ENCODE measurements around the gene CTNNA2.

Gene CTNNA2

GRCh38 chr2:79789811-79790210 is 277.0 kb downstream of the CTNNA2 start:
- no peak for DNase-seq (ENCODE audit: low spot score)

GRCh38 chr2:79792090-79792489 is 279.2 kb downstream of the CTNNA2 start:
- no peak for DNase-seq (ENCODE audit: low spot score)

DNA sequence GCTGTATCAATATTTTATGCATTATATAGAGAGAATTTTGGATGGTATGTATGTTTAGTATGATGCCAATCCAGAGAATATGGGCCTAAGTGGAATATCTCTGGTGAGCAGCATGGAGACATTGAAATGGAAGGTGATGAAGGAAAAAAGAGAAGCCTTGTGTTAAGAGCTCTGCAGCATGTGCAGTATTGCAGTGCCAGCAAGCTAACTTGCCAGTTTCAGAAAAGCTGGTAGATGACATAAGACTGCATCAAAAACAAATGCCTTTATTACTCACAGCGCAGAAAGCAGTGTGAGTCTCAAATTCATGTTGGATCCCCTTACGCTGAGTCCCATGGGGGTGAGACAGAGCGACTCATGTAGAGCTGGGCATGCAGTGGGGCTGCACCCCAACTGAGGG is 280.2 kb downstream of the CTNNA2 start:
- DNase-seq (ENCODE audit: low spot score): no peak

DNA sequence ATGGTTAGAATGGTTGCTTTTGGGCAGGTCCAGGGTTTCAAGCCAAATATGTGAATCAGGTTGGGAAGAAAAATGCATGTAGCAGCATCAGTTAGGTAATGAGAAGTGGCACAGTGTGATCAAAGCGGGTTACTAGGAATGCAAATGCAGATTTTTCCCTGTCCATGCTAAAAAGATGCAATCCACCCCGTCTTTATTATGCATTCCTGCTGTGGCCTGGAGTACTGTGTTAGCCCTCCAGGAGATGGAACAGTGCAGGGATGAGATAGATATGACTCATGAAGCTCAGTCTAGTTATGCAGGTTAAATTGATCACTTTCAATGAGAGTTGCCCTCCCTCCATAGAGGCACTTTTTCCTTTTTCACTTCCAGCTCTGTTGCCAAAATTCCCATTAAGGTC is 283.8 kb downstream of the CTNNA2 start:
- DNase-seq (ENCODE audit: low spot score): no peak

GRCh38 chr2:79798776-79799175 is 285.9 kb downstream of the CTNNA2 start:
- no peak for DNase-seq (ENCODE audit: low spot score)

- no peak for DNase-seq (ENCODE audit: low spot score)
These were observed 286.9 kb downstream of the CTNNA2 start for GRCh38 chr2:79799729-79800128.

- DNase-seq (ENCODE audit: low spot score): no peak
These were observed 288.2 kb downstream of the CTNNA2 start for GRCh38 chr2:79801082-79801481.

DNA sequence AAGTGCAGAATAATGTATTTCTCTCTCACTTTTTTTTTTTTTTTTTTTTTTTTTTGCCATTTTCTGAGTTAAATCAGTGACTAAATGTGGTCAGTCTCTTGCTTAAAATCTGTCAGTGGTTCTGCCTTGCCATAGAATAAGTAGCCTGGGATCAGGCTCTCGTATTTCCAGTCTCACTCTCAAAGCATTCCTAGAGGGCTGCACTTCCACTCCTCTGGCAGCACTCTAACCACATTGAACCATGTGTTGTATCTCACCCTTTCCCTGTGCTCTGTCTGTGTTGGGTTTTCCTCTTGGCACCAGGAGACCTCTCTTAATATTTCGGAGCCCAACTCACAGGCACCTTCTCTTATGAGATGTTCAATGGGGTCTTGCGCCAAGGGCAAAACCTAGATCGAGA is 304.4 kb downstream of the CTNNA2 start:
- DNase-seq (ENCODE audit: low spot score): no peak

DNA sequence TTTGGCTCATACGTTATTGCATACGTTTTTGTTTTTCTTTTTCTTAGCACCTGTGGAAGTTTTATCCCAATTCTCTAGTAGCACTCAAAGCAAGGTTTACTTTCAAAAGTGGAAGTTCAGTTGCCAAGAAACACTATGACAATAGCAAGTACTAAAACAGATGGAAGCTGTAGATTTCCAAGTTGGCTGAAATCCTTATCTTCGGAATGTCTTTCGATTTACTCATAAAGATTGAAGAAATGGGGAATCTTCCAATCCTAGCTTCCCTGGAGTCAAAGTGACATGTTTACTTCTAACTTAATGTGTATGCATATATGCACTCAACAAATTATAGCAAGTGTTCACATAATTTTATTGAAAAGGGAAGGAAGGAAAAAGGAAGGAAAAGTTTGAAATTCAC is 307.4 kb downstream of the CTNNA2 start:
- DNase-seq (ENCODE audit: low spot score): no peak

DNA sequence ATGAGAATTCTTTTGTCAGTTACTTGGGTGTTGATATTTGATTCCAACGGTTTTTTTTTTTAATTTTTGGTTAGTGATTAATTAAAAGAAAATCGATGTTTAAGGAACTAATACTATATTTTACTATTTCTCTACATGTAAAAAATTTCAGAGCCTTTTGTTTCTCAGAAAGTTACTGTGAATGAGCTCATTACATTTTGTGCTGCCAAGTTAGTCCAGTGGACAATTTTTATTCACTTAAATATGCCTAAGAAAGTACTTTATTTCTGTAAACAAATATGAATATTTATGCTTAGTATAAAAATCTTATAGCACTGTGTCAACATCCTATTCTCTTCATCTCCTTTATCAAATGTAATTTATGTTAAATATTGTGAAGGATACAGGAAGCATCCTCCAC is 309.3 kb downstream of the CTNNA2 start:
- DNase-seq (ENCODE audit: low spot score): no peak

DNA sequence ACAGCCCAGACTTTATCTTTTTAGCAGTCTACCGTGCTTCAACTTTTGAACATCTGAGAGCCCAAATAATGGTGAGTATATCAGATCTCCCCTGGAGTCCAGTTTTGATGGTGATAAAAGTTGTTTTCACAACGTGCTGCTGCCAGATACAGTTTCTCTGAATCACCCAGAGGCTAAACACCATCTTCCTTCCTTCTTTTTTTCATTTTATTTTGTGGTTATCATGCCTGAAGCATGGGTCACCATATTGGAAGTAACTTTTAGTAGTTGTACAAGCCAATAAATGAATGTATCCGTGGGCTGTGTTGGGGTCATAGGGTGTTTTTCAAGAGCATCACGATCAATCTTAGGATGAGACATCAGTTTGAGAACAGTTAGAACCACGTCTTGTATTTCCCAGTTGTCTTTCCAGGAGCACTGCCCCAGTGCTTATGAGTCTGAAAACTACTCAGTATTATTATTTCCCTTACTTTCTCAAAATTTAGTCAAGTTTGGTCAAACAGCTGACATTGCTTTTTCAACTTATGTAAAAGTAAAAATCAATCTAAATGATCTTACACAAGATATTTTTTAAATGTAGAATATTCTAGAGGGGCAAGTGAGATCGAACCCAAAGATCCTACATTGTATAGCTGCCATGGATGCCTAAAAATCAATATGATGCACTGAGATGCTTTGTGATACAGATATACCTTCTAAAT is 311.4 kb downstream of the CTNNA2 start:
- no peak for DNase-seq (ENCODE audit: low spot score)

DNA sequence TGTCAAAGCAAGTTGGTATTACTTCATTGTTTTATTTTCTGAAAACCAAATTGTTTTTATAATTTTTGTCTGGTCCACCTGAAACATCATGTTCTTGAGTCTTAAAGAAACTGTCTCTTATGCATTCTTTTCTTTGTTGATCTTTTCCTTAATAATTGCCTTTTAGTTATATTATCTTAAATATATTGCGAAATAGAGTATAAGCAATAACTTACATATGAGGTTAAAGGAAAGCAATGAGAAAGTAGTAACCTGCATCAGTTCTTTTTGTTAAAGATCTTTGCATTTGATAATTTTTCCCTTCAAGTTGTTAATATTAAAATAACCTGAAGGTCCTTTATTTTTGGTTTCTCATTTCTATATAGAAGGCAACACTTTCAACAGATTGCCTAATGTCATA is 315.0 kb downstream of the CTNNA2 start:
- no peak for DNase-seq (ENCODE audit: low spot score)

DNA sequence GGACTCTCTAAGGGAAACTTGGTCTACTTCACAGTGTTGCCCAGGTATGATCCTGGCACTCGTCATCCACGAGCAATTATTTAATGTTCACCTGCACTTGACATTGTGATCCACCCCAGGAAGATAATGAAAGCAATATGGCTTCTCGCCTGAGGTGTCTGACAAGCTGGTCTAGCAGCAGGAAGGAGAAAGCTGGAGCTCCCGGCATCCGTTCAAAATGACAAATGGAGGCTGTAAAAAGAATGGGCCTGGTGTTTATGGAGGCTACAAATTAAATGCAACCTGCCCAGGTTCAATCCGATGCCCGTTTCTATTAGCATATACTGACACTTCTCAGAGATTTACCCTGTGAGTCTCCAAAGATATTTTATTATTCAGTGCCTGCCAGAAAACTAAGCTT is 317.6 kb downstream of the CTNNA2 start:
- no peak for DNase-seq (ENCODE audit: low spot score)

- DNase-seq (ENCODE audit: low spot score): no peak
These were observed 319.1 kb downstream of the CTNNA2 start for GRCh38 chr2:79831961-79832360.

DNA sequence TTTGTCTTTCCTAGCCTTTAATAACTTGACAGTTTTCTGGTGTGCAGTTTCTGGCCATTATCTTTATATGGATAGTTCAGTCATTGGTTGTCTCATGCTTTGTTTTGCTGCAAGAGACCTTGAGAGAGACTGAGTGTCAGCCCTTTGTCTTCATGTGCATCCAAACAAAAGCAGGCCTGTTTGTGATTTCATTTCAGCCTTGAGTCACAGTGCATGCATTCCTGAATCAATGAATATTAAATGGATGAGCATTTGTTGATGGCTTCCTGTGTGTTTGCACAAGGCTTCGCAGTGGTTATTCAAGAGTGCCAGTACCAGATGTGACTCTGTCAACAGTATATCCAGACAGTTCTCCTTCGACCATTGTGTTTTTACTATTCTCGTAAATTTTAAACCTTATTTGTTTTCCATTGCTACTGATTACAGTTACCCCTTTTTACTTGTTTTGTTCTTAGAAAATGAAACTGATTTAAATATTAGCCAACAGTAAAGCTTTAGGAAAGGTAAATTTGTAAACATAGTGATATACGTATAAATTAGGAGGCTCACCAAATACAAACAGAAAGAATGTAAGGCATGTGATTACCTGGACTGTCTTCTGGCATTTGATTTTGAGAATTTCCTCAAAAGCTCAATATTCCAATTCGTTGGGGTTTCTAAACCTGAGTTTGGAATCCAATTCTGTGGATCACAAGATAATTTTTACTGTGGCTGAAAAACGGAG is 319.8 kb downstream of the CTNNA2 start:
- DNase-seq (ENCODE audit: low spot score): no peak

DNA sequence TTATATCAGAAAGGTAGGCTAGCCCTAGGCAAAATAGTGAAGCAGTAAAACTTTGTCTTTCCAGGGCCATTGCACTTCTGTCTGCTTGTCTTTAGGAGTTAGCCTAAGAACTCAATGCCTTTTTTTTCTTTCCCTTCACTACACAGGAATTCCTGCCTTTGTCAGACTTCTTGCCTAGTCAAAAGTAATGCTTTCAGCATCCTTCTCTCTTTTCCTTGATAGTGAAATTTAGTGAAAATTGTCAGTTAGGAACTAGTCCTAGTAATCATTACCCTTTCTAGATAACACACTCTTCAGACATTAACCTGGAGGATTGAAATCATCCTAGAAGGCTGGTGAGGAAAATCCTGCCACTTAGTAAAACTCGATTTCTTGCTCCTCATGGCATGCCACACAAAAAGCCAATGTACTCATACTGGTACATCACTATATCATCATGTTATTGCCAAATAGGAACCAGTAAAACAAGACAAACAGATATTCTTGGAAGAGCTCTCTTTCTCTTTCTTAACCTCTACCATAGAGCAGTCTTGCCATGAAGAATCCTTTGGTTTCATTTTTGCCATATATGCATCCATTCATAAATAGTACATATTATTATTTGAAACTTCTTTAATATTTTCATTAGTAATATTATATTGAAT is 320.5 kb downstream of the CTNNA2 start:
- no peak for DNase-seq (ENCODE audit: low spot score)

GRCh38 chr2:79835911-79836310 is 323.1 kb downstream of the CTNNA2 start:
- no peak for DNase-seq (ENCODE audit: low spot score)

GRCh38 chr2:79844011-79844410 is 331.2 kb downstream of the CTNNA2 start:
- DNase-seq (ENCODE audit: low spot score): no peak

GRCh38 chr2:79846878-79847277 is 334.0 kb downstream of the CTNNA2 start:
- DNase-seq (ENCODE audit: low spot score): no peak

DNA sequence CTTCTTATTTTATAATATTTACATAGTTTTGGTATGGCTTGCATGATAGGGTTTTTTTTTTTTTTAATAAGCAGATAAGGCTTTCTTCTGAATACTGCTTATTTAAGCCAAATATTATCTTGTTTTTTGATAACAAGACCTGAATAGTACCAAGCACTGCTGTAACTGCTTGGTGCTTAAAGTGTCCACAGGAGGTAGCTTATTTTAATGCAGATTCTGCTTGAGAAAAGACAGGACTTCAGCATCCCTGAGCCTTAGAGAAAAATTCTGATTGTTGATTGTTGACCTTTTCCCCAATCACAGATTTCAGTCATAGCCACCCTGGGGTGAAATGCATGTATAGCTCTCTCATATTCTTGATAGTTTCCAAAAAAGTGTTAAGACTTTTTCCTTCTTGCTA is 336.4 kb downstream of the CTNNA2 start:
- no peak for DNase-seq (ENCODE audit: low spot score)

GRCh38 chr2:79849949-79850348 is 337.1 kb downstream of the CTNNA2 start:
- DNase-seq (ENCODE audit: low spot score): no peak

DNA sequence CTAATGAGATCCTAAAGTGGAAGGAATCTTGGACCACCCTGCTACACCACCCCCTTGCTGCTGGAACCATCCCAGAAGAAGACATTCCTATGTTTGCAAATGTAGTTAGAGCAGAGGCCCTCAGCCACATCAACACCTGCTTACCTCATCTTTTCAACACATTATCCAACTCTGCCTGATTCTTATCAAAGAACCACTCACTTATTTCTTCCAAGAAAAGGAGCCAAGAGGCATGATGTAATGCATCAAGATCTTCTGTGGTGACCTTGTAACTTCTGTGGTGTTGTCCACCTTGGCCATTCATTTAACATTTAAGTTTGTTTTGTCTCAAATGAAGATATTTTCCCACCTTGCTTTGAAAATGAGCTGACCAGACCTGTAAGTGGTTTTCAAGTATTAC is 338.1 kb downstream of the CTNNA2 start:
- no peak for DNase-seq (ENCODE audit: low spot score)

GRCh38 chr2:79855264-79856006 is 342.6 kb downstream of the CTNNA2 start:
- DNase-seq (ENCODE audit: low spot score): peak; percentile 24

Data from hepatic stellate cell (primary cell).